Uterus (tissue), 2 donors: Measurements from ENCODE around the gene TRIM37.

Source experiments
- CTCF ChIP-seq, 4 experiments: fragments of 200-600 bp in 2 of 4; fragments of 450-650 bp in 2 of 4; sonication (generic) in 2 of 4; IDR thresholded peaks; one replicate each; pipeline ENCODE4 v1.5.1; 2016 to 2019; ENCODE audit warnings: antibody characterized with exemption in 4 of 4, mild to moderate bottlenecking in 2 of 4, moderate library complexity in 1 of 4
- POLR2A ChIP-seq, 2 donors: fragments of 450-650 bp; IDR thresholded peaks; one replicate each; pipeline ENCODE4 v1.6.1; 2016; ENCODE audit warnings: antibody characterized with exemption in 2 of 2, mild to moderate bottlenecking in 1 of 2, moderate library complexity in 1 of 2

GRCh38 chr17:59067340-59067739, 39.3 kb downstream of the TRIM37 start:
- TF ChIP-seq CTCF (IDR thresholded peaks at IDR 0.05), result no peak
- no peak for TF ChIP-seq POLR2A (IDR thresholded peaks at IDR 0.05)
